ENCODE data around the gene JPH2.

Gene JPH2

DNA sequence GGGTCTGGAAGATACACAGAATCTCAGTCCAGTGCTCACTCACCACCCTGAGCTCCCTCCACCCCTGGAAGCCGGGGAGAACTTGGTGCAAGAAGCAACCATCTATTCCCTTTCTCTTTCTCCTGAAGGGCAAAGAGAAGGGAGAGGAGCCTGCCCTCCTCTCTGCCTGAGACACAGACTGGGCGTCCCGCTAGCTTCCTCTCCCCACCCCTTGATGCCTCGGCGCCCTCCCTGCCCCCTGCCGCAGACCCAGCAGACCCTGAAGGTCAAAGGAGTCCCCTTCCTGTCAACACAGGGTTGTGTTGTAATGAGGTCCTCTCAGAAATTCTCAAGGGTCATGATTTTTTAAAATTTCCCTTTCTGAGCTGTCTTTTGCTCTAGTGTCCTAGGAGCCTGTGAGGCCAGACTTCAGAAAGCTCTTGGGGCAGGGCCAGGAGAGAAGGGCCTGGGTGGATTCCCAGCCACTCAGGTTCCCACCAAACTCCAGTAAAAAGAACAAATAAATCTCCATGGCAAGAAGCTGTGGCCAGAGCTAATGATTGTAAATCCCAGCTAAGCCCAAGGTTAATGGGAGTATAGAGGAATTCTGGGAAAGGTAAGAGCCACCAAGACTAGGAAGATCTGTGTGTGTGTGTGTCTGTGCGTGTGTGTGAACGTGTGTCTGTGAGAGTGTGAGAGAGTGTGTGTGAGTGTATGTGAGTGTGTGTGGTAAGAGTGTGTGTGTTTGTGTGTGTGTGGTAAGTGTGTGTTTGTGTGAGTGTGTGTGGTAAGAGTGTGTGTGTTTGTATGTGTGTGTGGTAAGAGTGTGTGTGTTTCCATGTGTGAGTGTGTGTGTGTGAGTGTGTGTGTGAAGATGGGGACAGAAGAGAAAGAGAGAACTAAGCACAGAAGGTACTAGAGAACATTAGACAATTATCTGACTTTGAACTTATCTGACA lies 1.1 kb upstream of the JPH2 start:
- DNase-seq (ENCODE audit: low spot score), result no peak

DNA sequence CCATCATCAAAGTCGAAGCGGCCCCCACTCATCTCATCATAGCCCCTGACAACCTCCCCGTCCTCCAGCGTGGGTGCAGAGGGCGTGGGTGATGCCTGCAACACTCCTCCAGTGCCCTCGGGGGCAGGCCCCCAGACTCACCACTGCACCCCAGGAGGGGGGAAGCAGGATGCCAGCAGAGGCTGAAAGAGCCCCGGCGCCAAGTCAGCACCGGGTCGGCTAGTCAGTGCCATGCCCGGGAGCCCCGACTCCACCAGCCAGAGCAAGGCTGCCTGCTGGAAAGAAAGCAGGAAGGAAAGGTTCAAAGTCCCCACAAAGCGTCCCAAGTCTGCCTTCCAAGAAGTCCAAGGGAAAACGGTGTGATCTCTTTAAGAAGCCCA lies 324 bp downstream of the JPH2 start:
- DNase-seq (ENCODE audit: low spot score), result no peak

DNA sequence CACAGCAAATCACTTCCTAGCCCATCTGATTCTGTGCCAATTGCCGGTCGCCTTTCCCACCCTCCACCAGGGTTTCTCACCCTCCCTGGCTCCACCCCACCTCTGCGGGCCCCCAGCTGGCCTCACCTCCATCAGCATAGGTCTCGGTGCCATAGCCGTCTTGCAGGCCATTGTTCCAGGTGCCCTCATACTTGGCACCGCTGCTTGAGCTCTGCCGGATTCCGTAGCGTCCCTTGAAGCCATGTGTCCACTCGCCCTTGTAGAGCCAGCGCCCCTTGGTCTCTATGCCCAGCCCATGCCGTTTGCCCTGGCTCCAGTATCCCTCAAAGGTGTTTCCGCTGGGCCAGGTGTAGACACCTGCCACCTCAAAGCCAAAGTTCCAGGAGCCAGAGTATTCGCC lies 787 bp downstream of the JPH2 start:
- DNase-seq (ENCODE audit: low spot score), result no peak

DNA sequence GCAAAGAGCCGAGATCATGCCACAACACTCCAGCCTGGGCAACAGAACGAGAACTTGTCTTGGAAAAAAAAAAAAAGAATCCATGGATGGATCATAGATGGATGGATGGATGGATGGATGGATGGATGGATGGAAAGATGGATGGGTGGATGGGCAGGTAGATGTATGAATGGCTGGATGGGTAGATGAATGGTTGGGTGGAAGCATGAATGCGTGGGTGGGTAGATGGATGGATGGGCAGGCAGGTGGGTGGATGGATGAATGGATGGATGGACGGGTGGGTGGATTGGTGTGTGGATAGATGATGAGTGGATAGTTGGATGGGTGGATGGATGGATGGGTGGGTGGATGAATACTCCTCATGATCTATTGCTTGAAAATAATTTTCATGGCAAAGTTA lies 1.4 kb downstream of the JPH2 start:
- no peak for DNase-seq (ENCODE audit: low spot score)

DNA sequence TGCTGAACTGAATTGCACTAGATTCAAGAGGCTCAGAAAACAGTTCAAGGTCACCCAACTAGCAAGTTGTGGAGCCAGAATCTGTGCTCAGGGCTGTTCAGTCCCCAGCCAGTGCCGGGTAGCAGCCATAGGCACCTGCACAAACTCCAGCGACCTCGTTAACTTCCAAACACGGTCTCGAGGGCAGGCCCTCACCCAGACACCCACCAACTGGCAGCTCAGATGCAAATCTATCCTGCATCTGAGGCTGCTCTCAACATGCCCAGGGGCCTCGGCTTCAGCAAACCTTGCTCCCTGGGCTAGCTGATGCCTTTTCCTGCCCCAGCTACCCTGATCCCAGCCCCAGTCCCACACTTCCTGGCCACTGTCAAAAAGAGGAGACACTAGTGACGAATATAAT lies 3.7 kb downstream of the JPH2 start:
- DNase-seq (ENCODE audit: low spot score), result no peak

DNA sequence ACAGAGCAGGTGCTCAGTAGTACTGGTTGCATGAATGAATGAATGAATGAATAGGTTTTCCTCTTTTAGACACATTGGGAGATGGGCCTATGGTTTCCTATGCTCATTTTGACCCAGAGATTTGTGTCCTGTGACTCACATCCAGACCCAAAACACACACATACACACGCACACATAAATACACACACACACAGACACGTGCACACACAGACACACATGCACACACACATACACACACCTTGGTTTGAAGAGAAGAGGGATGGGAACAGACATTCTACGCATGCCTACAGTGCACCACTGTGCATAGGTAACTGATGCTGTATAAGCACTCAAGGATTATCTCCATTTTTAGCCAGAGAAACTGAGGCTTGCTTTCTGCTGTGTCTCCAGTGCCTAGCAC lies 4.1 kb downstream of the JPH2 start:
- DNase-seq (ENCODE audit: low spot score), result no peak

DNA sequence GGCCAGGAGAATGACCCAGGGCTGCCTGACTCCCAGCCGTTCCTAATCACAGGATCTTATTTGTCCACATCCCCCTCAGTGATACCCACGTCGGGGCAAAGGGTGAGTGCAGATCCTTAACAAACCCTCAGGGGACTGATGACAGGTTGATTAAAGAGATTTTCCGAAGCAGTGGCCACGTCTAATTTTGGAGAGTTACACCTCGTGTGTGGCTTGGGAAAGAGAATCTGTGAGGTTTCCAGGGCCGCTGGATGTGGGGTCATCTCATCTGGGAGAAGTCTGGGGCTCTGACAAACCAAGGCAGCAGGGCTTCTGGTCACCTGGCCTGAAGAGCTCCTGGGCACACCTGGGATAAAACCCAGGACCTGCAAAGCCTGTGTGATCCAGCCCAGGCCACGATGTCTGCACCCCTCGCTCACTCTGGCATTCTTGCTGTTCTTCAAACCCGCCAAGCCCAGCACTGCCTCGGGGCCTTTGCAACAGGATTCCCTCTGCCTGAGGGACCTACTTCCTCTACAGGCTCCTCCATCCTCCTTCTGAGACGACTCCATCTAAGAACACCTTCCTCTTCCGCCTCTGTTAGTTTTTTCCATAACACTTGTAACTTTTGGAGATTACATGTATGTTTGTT lies 4.7 kb downstream of the JPH2 start:
- DNase-seq (ENCODE audit: low spot score), result no peak

DNA sequence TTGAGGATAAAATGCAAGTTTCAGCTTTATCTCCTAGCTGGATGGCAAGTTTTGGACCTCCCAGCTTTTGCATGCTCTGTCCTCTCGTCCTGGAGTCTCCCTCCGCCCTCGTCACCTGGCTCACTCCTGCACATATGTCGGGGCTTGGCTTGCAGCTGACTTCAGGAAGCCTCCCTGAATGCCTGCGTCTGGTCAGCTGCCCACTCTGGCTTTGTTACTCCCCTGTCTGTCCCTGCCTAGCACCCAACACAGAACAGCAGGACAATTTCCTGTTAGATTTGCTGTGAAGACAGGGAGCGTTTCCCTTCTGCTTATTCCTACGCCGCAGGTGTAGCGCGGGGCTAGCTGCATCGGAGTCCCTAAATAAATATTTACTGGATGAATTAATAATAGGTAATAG lies 5.4 kb downstream of the JPH2 start:
- no peak for DNase-seq (ENCODE audit: low spot score)

DNA sequence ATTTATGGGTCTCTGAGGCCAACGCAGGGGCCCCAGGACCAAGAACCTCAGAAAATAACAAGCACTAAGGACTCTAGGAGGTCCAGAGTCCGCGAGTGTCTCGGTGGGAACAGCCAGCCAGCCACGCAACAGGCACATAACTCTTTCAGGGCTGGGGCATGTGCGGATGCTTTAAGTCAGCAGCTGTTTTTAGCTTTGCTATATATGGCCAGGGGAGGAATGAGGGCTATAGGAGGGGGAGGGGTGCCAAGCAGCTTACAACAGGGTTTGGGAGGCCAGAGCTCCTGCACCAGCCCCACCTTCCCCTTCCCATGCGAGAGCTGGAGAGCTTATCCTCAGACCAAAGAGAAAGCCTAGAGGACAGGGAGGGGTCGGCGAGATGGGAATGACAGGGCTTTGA lies 6.2 kb downstream of the JPH2 start:
- no peak for DNase-seq (ENCODE audit: low spot score)

DNA sequence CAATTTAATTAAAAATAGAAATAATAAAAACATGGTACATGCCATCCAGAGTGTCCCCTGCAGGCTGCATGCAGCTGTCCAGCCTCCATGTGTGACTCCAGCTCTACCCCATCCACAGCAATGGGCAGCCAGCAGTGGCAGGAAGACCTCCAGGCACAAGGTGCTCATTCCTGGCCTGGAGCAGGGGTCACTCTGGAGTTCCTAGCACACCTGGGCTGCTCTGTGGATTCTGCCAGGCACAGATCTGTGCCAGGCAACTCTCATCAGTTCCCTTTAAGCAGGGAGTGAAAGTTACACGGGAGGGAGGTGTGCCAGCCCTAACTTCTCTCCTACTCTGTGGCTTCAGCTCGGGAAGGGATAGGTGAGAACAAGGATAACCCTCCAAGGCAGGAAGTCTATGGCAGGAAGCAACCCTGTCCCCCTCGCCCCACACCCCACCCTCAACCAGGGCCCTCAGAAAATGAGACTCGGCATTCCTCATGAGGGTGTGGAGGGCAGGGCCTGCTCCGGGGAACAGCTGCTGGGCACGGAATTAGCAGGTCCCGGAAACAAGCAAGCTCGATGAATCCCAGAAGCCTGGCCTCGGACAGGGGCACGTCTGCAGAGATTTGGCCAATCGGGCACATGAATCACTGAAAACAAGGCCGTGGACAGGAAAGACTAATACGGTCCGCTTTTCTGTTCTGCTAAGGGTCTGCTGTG lies 10.0 kb downstream of the JPH2 start:
- DNase-seq (ENCODE audit: low spot score), result no peak

DNA sequence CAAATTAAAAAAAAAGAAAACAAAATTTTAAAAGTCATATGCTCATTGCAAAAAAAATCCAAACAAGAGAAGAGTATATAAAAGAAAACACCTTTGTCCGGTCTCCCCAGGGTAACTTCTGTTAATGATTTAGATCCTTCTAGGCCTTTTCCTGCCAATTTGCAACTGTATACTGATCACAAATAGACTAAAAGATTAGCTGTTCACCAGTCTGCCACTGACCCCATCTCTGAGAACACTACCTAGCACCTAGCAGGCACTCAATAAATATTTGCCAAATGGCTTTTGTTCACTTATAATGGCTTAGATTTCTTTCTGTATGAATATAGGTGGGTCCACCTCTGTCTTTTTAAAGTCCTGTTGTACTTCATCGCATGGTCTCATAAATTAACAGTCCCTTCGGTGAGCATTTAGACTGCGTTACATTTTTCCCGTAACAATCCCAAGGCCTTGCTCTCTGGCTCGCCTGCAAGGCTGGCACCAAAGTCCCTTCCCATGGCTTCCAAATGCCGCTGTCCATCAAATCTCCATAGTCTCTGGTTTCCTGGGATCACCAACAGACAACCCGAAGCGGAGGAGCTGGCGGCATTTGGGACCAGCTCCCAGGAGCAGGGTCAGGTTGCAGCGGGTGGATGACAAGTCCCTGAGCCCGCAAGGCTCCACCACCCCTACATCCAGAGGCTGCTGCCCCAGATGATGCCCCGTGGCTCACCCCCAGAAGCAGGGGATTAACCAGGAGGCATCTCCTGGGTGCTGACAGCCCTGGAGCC lies 11.8 kb downstream of the JPH2 start:
- DNase-seq (ENCODE audit: low spot score), result no peak

DNA sequence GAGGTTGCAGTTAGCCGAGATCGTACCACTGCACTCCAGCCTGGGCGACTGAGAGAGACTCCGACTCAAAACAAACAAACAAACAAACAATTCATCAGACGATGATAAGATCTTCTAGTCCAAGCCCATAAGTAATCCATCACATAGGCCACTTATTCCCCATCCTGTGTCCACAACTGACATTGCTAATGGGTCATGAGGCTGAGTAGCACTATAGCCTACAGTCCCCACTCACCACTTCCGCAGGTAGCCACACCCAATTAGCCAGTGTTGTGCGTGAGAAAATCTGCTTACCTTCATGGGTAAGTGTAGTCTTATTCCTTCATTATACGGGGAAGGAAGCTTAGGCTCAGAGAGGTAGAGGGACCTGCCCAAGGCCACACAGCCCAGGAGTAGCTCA lies 13.1 kb downstream of the JPH2 start:
- no peak for DNase-seq (ENCODE audit: low spot score)

DNA sequence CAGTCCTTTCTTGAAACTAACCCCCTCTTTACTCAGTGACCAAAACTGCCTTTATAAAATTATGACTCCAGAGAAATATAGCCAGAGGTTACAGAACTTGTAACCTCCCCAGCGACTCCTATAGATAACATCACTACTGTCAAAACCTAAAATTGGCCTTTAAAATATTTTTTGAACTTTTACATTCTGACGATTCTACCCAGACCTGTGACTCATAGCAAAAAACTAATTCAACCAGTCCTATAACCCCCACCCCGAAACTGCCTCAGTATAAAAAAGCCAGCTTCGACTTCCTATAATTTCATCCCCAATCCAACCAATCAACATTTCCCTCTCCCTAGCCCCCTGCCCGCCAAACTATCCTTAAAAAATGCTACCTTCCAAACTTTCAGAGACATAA lies 13.9 kb downstream of the JPH2 start:
- no peak for DNase-seq (ENCODE audit: low spot score)

DNA sequence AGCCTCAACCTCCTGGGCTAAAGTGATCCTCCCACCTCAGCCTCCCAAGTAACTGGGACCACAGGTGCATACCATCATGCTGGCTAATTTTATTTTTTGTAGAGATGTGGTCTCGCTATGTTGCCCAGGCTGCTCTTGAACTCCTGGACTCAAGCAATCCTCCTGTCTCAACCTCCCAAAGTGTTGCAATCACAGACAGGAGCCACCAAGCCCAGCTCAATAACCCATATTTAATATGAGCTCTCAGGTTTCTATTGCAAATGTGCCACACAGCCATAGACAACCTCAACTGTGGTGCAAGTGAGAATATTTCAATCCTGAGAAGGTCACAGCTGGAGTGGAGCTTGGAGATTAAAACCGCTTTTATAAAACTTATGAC lies 14.4 kb downstream of the JPH2 start:
- DNase-seq (ENCODE audit: low spot score), result no peak

DNA sequence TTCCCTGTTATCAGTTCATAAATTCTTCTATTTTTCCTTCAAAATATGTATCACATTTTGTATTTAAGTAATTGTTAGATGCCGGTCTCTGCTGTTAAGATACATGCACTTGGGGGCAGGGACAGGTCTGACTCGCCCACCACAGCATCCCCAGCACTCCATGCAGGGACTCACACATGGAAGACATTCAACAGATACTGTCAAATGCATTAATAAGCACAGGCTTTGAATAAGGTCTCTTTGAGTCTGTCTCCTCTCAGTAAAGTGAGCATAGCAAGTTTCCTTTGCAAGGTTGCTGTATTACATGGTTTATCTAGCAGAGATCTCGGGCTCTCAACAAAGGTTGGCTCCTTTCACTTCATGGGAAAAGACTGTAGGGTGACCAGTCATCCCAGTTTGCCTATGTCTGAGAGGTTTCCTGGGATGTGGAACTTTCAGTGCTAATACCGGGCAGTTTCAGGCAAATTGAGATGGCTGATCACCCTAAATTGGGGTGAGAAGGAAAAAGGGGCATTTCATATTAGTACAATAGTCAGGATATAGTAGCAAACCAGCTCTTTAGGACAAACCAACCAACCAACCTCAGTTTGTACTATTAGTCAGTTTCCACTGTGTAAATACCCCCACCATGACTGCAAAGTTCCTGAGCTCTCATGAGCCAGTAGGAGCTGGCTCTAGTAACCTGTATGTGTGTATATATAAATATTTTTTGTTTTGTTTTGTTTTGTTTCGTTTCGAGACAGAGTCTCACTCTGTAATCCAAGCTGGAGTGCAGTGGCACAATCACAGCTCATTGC lies 15.0 kb downstream of the JPH2 start:
- DNase-seq (ENCODE audit: low spot score), result no peak

DNA sequence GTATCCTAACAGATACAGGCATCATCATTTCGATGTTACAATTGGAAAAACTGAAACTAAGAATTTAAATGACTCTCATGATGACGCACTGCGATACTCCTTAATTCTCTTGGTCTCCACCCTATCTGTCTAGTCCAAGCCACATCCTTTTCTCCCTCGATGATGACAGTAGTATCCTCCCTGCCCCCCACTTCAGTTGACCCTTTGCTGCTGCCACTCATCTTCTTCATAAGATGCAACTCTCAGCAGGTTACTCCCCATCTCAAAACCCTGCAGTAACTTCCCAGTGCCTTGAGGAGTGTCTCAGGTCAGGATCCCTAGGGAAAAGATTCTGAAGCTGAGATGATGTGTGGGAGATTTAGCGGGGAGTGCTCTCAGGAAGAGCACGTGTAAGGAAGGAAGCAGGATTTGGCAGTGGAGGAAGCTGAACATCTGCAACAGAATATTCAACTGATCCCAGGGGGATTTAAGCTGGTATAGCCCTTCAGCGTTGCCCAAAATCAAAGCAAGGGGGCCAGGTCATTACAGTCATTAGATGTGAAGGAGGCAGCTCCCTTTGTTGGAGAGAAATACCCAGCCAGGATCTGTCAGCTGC lies 16.1 kb downstream of the JPH2 start:
- no peak for DNase-seq (ENCODE audit: low spot score)

DNA sequence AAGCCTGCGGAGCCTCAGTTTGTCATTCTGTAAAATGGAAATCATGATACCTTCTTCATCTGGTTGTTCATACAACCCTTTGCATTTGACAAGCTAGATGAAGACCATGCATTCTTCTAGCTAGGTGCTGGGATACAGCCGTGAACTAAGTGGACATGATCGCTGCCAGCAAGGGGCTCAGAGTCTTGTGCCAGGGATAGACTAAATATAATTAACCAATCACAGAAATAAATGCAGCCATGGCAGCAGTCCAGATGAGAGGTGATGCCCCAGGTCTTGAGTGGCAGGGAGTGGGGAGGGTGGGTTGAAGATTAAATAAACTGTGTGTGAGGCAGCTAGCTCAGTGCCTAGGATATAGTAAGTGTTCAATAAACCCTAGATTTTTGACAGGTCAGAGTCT lies 19.3 kb downstream of the JPH2 start:
- DNase-seq (ENCODE audit: low spot score), result no peak

DNA sequence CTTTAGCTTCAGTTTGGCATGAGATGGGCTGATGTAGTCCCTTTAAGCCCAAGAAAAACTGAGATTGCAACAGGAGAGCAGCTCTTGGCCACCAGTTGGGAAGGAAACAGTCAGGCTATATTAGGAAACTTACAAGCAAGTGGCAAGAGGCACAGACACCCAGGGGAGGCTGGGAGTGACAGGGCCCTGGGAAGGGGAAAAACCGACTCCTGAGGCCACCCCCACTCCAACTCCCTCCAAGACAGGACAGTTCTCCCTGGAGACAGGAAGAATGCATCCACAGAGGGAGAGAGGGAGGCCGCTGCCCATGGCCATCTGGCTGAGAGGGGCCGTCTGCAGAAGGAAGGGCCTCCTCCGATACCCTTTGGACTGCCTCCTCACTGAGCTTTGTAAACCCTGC lies 20.5 kb downstream of the JPH2 start:
- no peak for DNase-seq (ENCODE audit: low spot score)

DNA sequence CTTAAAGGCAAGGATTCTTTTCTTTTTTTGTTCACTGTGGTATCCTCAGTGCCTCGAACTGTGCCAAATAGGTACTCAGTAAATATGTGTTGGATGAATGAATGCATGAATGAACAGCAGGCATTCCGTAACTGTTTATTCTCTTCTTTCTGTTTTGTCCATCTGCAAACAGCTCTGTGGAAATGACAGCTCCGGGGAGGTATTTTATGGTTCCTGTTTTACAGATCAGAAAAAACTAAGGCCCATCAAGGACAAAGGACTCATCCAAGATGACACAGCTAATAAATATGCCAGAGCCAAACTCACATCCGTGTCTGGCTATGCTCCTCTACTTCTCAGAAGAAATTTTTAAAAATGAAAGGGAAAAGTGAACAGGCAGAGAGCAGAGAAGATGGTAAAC lies 21.0 kb downstream of the JPH2 start:
- no peak for DNase-seq (ENCODE audit: low spot score)

DNA sequence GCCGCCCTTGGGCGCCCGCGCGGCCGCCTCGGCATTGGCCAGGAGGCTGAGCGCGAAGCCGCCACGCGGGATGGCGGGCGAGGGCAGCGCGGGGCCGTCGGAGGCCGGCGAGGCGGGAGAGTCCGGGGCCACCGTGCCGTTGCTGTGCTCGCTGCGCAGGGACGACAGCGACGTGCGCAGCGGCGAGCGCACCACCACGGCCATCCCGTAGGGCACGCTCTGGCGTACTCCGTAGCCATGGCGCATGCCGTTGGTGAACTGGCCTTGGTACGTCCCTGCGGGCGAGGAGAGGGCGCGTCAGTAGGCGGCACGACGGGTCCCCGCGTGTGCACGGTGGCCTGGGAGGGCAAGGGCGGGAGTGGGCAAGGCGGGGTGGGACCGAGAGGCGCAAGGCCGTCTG lies 26.9 kb downstream of the JPH2 start:
- DNase-seq (ENCODE audit: low spot score), result no peak

DNA sequence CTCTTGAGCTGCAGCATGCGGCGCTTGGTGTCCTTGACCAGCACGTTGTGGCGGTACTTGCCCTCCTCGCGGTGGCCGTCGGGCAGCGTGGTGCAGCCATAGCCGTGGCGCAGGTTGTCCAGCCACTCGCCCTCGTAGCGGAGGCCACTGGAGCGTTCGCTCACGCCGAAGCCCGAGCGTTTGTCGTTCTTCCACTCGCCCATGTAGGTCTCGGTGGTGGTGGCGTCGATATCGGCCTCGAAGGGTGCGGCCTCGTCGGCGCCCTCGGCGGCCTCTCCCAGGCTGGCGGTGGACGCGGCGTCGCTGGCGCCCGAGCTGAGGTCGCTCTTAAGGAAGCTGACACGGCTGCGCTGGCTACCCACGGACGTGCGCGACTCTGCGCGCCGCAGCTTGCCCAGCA lies 27.3 kb downstream of the JPH2 start:
- DNase-seq (ENCODE audit: low spot score), result no peak

All from Ammon's horn (tissue), 1 donor.